HG02938 (cell line): ENCODE data around the gene RCAN3.
"Not testable (repeated sequence)": the region's sequence is repeated elsewhere in the genome, so short reads cannot be mapped to it uniquely, and the experiment has no call there.

Experiments
- ATAC-seq: cut with Tn5 transposase; IDR thresholded peaks from one replicate; pipeline ENCODE4 v1.9.1; 2021; ENCODE audit warnings: mild to moderate bottlenecking, moderate library complexity; ENCODE audit not compliant: unreplicated experiment

RCAN3 gene

GRCh38 chr1:24502709-24503058 lies at the start of gene RCAN3:
TSS of gene RCAN3 (plus strand) at chr1:24502836. CDS start at chr1:24514373, 11,537 bp downstream.
- no peak for ATAC-seq

- ATAC-seq, result no peak
Observed at GRCh38 chr1:24452922-24453485, 49.6 kb upstream of the RCAN3 start.

GRCh38 chr1:24454673-24455072 lies 48.0 kb upstream of the RCAN3 start:
- no peak for ATAC-seq

- no peak for ATAC-seq
Observed at GRCh38 chr1:24455272-24455671, 47.4 kb upstream of the RCAN3 start.

GRCh38 chr1:24457866-24458265 lies 44.8 kb upstream of the RCAN3 start:
- no peak for ATAC-seq

- no peak for ATAC-seq
Observed at GRCh38 chr1:24459551-24460266, 42.9 kb upstream of the RCAN3 start.

- ATAC-seq, result not testable (repeated sequence)
Observed at GRCh38 chr1:24462128-24462527, 40.5 kb upstream of the RCAN3 start.

GRCh38 chr1:24463776-24464735 lies 38.6 kb upstream of the RCAN3 start:
- ATAC-seq, result no peak

- no peak for ATAC-seq
Observed at GRCh38 chr1:24465099-24465498, 37.5 kb upstream of the RCAN3 start.

- ATAC-seq, result no peak
Observed at GRCh38 chr1:24465638-24466037, 37.0 kb upstream of the RCAN3 start.

- ATAC-seq, result no peak
Observed at GRCh38 chr1:24468685-24469316, 33.8 kb upstream of the RCAN3 start.

- ATAC-seq, result no peak
Observed at GRCh38 chr1:24470592-24470991, 32.0 kb upstream of the RCAN3 start.

- ATAC-seq, result no peak
Observed at GRCh38 chr1:24472527-24473251, 29.9 kb upstream of the RCAN3 start.

- no peak for ATAC-seq
Observed at GRCh38 chr1:24474193-24474592, 28.4 kb upstream of the RCAN3 start.

GRCh38 chr1:24475700-24476099 lies 26.9 kb upstream of the RCAN3 start:
- no peak for ATAC-seq

GRCh38 chr1:24476571-24476970 lies 26.1 kb upstream of the RCAN3 start:
- no peak for ATAC-seq

- no peak for ATAC-seq
Observed at GRCh38 chr1:24477309-24477708, 25.3 kb upstream of the RCAN3 start.

GRCh38 chr1:24481101-24481500 lies 21.5 kb upstream of the RCAN3 start:
- no peak for ATAC-seq

GRCh38 chr1:24481843-24482610 lies 20.6 kb upstream of the RCAN3 start:
- ATAC-seq, result no peak

GRCh38 chr1:24483441-24483840 lies 19.2 kb upstream of the RCAN3 start:
- no peak for ATAC-seq
